Astrocyte (in vitro differentiated cells and primary cell): ENCODE measurements around the gene CLDND1.

ENCODE experiments used
- CTCF ChIP-seq: IDR thresholded peaks from 2 replicates; pipeline ENCODE4 v1.5.1; 2011; ENCODE audit warnings: low read depth, mild to moderate bottlenecking, inconsistent platforms, low read length, moderate library complexity; ENCODE audit not compliant: insufficient read depth
- EZH2 ChIP-seq: IDR thresholded peaks from 2 replicates; pipeline ENCODE4 v1.6.1; 2012; ENCODE audit warnings: mild to moderate bottlenecking, low read length, inconsistent platforms; ENCODE audit not compliant: insufficient read depth

- TF ChIP-seq CTCF (no peak), EZH2 (no peak)
These were observed 31.1 kb upstream of the CLDND1 start for GRCh38 chr3:98553753-98554152.
